ENCODE data around the gene GATA3.

The GATA3 gene

DNA sequence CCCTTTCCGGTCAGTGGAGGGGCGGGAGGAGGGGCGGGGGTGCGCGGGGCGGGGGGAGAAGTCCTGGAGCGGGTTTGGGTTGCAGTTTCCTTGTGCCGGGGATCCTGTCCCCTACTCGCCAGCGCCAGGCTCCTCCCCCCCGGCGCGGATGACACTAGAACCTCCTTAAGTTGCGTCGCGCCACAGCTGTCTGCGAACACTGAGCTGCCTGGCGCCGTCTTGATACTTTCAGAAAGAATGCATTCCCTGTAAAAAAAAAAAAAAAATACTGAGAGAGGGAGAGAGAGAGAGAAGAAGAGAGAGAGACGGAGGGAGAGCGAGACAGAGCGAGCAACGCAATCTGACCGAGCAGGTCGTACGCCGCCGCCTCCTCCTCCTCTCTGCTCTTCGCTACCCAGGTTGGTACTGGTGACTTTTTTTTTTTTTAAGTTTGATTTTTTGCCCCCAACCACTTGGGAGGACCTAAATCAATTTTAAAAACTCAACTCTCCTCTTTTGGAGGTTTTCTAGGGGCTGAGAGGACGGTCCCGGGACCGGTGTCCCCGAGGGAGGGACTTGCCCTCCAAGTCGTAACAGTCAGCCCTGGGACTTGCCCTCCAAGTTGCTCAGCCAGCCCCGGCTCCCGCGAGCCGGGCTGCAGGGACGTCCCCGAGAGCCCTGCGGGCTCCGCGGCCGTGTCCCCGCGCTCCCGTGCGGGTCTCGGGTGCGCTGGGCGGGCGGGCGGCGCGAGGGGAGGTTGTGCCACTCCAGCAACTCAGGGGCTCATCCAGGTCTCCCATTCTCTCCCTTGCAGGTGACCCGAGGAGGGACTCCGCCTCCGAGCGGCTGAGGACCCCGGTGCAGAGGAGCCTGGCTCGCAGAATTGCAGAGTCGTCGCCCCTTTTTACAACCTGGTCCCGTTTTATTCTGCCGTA, at the start of gene GATA3:
TSS of gene GATA3 (plus strand) at position 195 of the 914 bp plus-strand sequence. CDS start 968 bp downstream, outside the sequence.
- in situ Hi-C loops (cut with HindIII; ENCODE audit: low sequenced_read_pairs) = no loop called here

DNA sequence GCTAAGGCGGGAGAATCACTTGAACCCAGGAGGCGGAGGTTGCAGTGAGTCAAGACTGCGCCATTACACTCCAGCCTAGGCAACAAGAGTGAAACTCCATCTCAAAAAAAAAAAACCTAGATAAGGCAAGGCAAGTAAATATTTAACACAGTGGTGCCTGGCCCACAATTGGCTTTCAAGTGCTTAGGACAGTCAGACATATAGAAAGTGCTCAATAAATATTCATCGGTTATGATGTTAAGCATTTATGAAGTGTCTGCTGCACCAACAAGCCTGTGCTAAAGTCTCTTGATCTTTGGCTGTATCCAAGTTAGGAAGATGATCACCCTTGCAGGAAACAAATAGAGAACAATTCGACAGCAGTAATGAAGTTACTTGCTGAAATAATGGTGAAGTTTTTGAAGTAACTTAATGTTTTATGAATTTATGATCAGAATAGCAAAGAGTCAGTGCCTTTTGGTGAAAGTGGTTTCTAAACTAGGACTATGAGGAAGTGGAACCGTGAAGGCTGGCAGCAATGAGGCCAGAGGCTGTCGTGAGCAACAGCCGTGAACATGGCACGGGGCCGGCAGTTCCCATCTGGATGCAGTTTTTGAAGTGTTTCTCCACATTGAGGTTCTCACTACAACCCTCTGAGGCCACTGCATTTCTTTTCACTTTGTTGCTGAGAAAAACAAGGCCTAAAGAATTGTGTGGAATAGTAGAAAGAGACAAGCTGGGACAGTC, 48.1 kb upstream of the GATA3 start:
- in situ Hi-C loops (cut with HindIII; ENCODE audit: low sequenced_read_pairs) = no loop called here

DNA sequence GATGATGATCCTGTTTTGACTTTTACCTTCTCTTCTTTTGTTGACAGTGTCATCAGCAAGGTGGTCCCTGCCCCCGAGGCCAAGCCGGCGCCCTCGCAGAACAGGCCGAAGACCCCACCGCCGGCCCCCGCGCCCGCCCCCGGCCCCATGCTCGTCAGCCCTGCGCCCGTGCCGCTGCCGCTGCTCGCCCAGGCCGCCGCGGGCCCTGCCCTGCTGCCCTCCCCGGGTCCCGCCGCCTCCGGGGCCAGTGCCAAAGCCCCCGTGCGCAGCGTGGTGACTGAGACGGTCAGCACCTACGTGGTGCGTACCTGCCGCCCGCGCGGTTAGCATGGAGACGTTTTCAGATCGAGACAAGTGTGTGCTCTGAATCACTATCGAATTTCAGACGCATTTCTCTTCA, 45.5 kb upstream of the GATA3 start:
- in situ Hi-C loops (cut with HindIII; ENCODE audit: low sequenced_read_pairs) = no loop called here

DNA sequence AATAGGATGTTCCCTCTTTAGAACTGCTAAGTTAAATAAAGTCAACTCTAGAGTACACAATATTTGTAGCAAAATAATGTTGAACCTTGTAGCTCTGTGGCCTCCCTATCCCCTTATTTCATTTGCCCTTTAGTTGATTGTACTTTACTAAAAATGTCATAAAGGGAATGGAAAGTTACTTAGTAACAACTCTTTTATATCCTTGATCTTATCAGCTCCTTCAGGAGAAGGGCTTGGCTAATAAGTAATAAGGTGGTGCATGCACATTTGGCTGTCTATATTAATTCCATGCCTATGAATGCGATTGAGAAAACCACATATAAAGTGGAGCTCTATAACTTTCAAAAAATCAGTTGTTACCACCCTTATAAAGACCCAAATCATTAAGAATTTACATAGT, 41.5 kb upstream of the GATA3 start:
- in situ Hi-C loops (cut with HindIII; ENCODE audit: low sequenced_read_pairs) = no loop called here

DNA sequence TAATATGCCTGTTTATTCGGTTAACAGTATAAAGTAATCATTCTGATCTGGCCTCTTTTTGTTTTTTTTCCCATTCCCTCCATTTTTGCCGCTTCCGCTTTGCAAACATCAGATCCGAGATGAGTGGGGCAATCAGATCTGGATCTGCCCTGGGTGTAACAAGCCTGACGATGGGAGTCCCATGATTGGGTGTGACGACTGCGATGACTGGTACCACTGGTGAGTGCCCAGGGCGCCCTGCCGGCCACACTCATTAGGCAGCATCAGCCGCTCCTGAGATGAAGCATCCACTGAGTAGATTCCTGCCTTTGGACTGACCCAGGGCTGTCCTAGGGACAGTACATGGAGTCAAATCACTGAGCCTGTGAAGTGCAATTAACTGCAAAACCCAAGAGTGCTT, 40.9 kb upstream of the GATA3 start:
- in situ Hi-C loops (cut with HindIII; ENCODE audit: low sequenced_read_pairs) = no loop called here

DNA sequence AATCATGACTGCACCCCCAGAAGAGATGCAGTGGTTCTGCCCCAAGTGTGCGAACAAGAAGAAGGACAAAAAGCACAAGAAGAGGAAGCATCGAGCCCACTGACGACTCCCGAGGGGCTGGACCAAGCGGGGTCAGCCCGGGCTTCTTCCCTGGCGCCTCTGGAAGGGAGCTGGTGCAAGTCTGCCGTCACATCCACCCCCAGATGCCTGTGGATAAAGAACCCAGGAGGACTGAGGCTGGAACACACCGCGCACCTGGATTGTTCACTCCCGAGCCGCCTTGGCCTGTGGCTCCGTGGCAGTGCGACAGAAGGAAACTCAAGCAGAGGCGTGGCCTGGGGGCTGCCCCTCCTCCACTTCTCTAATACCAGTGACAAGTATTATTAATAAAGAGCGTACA, 39.8 kb upstream of the GATA3 start:
- in situ Hi-C loops (cut with HindIII; ENCODE audit: low sequenced_read_pairs) = no loop called here

DNA sequence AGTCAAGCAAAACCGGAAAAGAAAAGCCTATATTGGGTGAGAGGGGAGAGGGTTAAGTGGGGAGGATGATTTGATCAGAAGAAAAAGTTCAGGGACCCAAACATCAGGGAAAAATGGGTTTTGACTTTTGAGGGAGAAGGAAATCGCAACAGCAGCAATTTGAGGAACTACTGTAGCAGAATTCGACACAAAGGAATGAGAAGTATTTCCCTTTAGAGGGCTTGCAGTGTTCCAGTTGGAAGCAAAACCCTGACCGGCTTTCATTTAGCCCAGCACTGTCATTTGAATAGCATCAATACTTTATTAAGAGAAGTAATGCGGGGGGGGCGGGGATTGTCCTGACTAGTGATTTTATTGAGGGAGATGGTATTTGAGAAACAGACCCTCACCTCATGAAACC, 37.2 kb upstream of the GATA3 start:
- in situ Hi-C loops (cut with HindIII; ENCODE audit: low sequenced_read_pairs) = no loop called here

DNA sequence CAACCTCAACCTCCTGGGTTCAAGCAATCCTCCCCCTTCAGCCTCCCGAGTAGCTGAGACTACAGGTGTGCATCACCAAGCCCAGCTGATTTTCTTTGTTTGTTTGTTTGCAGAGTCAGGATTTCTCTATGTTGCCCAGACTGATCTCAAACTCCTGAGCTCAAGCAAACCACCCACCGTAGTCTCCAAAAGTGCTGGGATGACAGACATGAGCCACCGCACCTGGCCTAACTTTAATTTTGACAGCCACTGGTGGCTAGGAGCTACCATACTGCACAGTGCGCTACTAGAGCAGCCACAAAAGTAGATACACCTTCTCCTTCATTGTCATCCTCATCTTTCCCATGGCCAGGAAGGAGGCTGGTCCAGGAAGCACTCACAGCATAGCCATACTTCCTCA, 31.2 kb upstream of the GATA3 start:
- in situ Hi-C loops (cut with HindIII; ENCODE audit: low sequenced_read_pairs) = no loop called here

DNA sequence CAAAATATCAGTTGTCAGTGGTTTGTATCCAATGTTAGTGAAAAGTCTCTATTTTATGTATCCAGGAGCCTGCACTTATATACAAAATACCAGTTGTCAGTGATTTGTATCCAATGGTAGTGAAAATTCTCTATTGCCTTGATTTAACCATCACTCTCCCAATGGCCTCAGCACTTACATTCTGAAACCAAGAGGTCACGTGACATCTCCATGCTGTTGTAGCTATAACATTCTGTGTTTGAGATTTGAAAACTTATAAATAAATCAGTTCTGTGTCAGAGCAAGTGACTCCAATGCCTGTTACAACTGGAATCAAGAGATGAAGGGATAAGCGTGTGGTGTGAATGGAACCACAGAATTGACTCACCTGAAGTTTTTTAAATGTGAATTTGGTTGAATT, 30.6 kb upstream of the GATA3 start:
- in situ Hi-C loops (cut with HindIII; ENCODE audit: low sequenced_read_pairs) = no loop called here

DNA sequence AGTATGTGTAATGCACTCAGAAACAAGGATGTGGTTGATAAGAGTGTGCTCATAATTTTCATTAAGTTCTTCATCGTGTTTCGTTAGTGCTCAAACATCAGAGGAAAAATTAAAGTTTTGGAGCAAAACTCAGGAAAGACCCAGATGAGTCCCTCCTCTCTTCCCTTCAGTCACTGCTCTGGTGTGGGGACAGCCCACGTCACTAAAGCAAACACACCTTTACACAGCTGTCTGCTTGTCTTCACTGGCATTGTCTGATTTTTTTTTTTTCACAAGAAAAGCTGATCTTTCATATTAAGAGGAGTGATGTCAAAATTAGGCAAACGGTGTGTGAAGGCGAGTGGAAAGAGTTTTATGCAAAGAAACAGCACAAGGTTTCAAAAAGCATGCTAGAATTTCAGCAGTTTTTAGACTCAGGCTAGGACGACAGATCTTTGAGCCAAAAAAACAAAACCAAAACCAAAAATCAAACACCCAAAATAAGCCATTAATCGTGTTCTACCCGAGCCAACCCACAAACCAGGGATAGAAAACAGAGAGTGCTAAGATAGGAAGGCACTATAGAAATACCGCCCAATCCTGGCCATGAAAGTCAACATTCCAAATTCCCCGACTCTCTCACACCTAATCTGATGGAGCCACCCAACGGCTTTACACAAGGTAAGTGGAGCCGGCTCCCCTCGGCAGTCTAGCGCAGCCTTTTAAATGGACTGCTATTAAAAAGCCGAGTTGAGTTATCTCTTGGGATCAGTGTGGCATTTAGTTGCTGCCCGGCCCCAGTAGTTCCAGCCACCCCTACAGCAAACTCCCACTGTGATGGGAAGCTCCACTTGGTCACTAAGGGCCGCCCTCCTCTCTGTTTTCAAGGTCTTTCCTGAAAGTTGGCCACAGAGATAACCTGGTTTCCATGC, 27.9 kb upstream of the GATA3 start:
- in situ Hi-C loops (cut with HindIII; ENCODE audit: low sequenced_read_pairs) = no loop called here

DNA sequence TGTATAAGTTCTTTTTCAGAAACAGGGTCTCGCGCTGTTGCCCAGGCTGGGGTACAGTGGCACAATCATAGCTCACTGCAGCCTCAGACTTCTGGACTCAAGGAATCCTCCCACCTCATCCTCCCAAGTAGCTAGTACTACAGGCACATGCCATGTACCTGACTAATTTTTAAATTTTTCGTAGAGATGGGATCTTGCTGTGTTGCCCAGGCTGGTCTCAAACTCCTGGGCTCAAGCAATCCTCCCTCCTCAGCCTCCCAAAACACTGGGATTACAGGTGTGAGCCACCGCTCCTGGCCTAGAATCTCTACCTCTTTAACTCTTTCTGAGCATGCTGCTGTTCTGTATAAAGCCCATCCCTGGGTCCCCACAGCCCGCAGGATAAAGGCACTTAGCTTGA, 23.3 kb upstream of the GATA3 start:
- in situ Hi-C loops (cut with HindIII; ENCODE audit: low sequenced_read_pairs) = loop anchor here (10.0 kb wide), 2 partner anchors 136 to 1124 kb away; no protein-coding TSS in a partner anchor

DNA sequence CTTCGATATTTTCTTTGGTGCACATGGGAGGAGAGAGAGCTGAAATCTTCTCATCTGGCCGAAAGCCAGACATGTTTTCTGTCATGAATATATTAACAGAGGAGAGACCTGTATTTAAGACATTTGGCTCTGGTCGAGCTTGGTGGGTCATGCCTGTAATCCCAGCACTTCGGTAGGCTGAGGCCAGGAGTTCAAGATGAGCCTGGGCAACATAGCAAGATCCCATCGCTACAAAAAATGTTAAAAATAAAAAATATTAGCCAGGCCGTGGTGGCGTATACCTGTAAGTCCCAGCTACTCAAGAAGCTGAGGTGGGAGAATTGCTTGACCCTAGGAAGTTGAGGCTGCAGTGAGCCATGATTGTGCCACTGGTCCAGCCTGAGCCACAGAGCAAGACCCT, 21.9 kb upstream of the GATA3 start:
- in situ Hi-C loops (cut with HindIII; ENCODE audit: low sequenced_read_pairs) = loop anchor here (10.0 kb wide), 2 partner anchors 138 to 1122 kb away; no protein-coding TSS in a partner anchor

DNA sequence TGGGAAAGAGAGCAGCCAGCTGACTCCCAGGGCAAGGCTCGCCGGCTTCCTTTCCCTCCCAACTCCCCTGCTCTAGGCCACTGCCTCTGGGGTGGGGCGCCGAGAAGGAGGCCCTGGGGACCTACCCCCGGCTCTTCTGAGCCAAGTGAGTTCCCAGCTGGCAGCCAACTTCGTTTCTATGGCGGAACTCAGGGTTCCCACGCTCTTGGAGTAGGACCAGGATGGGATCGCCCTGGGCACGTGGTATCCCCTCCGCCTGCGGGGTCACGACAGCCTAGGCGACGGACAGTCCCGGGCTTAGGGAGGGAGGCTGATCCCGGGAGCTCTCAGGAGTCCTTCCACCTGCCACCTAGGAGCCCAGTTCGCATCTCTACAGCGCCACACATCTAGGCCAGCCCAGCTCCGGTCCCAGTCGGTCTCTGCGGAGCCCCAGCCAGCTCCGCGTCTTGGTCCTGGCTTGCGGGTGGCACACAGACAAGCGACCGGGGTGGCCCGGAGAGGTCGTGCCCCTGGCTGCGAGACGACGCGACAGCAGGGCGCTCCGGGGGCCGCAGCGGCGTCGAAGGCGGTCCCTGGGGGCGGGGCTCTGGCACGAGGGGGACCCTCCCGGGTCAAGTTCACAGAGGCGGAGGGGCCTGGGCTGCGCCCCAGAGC, 20.5 kb upstream of the GATA3 start:
- in situ Hi-C loops (cut with HindIII; ENCODE audit: low sequenced_read_pairs) = loop anchor here (10.0 kb wide), 2 partner anchors 139 to 1121 kb away; no protein-coding TSS in a partner anchor

DNA sequence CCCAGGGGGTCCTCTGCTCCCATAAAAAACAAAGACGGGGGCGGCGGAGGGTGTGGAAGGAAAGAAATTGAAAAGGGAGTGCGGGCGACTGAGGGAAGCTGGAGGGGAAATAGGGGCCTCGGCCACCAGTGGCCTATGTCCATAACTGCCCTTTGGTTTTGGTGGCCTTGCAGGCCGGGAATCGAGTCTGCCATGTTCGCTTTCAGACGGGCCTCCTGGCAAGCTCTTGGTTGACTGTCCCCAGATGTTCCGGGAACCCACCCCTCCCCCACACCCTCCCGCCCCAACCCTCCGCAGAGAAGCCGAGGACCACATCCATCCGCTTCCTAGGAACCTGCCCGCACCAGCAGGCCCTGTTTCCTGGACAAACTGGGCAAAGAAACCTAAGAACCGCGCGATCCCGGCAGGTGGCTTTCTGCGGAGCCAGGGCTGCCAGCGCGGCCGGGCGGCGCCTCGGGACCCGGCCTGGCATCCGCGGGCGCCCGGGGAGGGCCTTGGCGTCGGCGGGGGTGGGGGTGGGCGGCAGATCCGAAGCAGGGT, 20.0 kb upstream of the GATA3 start:
- in situ Hi-C loops (cut with HindIII; ENCODE audit: low sequenced_read_pairs) = loop anchor here (5.0 to 10.0 kb wide), 3 partner anchors 140 to 1120 kb away; no protein-coding TSS in a partner anchor

DNA sequence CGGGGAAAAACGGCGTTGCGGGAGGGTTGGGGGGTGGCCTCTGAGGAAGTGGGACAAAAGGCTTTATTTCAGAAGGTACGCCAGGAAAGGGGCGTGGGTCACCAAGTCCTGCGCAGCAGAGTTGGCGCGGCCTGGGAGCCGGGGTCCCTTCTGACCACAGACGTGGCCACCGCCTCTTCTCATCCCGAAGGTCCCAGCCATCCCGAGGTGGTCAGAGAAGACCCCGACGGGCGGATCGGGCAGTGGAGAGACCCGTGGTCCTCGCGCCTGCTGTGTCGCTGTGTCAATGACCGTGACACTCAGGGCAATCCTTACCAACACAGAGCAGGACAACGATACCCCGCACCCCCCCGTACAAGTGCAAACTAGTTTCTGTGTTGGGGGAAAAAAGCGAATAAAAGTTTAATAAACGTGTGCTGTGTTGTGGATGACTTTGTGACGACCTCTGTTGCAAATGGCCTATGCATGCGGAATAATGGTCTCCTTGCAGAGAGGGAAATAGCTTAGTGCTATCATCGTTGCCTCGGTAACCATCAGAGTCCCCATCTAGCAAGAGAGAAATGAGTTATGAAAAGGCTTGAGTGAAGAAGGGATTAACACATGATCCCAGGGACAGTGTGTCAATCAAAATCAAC, 19.4 kb upstream of the GATA3 start:
- in situ Hi-C loops (cut with HindIII; ENCODE audit: low sequenced_read_pairs) = loop anchor here (5.0 to 10.0 kb wide), 3 partner anchors 140 to 1120 kb away; no protein-coding TSS in a partner anchor

DNA sequence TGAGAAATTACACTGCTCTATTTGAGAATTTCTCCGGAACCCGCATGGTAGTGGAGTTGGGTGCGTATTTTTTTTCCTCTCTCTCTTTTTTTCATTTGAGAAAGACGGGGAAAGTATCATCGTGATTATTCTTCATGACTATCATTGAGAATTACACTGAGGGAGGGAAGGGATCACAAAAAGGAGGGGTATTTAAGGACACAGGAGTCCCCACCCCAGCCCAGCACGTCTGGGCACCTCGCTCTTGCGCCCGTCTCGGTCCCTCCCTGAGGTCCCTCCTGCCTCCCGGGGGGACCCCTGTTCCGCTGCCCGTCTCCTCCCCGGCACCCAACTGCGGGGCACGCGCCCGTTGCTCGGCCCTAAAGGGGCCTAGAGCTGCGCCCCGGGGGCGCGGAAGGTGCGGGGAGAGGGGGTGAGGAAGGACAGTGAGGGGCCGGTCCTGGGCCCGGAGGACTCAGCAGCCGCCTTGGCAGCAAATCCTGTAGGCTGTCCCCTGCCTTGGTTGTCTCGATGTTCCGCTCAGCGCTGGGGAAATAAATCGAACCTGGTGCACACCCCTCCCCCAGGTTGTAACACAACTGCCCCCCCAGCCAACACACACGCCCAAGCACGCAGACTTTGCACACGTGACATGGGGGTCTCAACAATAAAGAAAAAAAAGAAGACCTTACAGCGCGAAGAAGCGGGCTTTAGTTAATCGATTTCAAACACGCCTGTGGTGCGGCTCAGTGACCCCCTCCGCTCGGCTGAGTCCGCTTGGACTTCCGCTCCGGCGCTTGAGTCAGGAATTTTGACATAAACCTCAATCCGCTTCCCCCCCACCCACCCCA, 18.6 kb upstream of the GATA3 start:
- in situ Hi-C loops (cut with HindIII; ENCODE audit: low sequenced_read_pairs) = loop anchor here (5.0 to 10.0 kb wide), 3 partner anchors 141 to 1119 kb away; no protein-coding TSS in a partner anchor

DNA sequence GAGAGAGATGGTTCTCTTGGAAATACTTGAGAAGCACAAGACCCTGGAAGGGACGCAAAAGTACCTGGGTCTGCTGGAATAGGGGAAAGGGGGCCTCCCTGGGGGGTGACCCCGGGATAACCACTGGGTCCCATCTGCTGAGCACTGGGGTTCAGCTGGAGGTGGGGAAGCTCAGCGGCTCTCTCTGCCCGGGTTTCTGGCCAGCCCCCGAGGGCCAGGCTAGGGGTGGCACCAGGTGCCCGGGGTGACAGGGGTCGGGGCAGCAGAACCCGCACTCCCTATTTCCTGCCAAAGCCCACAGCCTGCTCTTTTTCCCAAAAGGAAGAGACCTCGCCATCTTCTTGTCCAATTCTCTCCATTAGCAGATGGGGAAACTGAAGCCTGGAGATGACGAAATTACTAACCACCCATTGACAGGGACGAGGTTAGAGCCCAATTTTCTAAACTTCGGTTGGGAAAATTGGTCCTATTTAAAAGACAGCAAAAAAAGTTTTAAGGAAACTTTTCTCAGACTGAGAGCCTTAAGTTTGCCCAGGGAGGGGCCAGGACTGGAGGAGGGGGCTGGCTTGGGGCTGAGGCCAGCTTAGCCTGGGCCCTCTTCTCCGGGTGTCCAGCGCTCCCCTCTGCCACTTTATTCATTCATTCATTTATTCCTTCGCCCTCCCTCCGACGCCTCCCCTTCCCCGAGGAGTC, 17.8 kb upstream of the GATA3 start:
- in situ Hi-C loops (cut with HindIII; ENCODE audit: low sequenced_read_pairs) = loop anchor here (5.0 to 10.0 kb wide), 3 partner anchors 142 to 1118 kb away; no protein-coding TSS in a partner anchor

Data from endothelial cell of hepatic sinusoid (primary cell).